GM18907 (cell line): ENCODE data around the gene ZSWIM9.

Experiments used
- ATAC-seq: cut with Tn5 transposase; IDR thresholded peaks from one replicate; pipeline ENCODE4 v1.9.1; 2021; ENCODE audit warnings: mild to moderate bottlenecking, moderate library complexity; ENCODE audit not compliant: unreplicated experiment

Gene ZSWIM9

GRCh38 chr19:48174445-48175030, 4.1 kb downstream of the ZSWIM9 start:
- ATAC-seq = no peak

GRCh38 chr19:48175578-48175977, 5.1 kb downstream of the ZSWIM9 start:
- ATAC-seq = no peak

GRCh38 chr19:48176226-48176625, 5.7 kb downstream of the ZSWIM9 start:
- ATAC-seq = no peak

- no peak for ATAC-seq
Observed at GRCh38 chr19:48181505-48181904, 11.0 kb downstream of the ZSWIM9 start.

- no peak for ATAC-seq
Observed at GRCh38 chr19:48182434-48182833, 12.0 kb downstream of the ZSWIM9 start.

- ATAC-seq = no peak
Observed at GRCh38 chr19:48183356-48183755, 12.9 kb downstream of the ZSWIM9 start.

GRCh38 chr19:48186015-48186414, 15.5 kb downstream of the ZSWIM9 start:
- peak; percentile 31 for ATAC-seq

GRCh38 chr19:48186541-48186991, 16.1 kb downstream of the ZSWIM9 start:
- ATAC-seq = peak; percentile 59

- no peak for ATAC-seq
Observed at GRCh38 chr19:48190288-48190884, 19.9 kb downstream of the ZSWIM9 start.

GRCh38 chr19:48190885-48191284, 20.4 kb downstream of the ZSWIM9 start:
- no peak for ATAC-seq

- ATAC-seq = no peak
Observed at GRCh38 chr19:48192750-48193149, 22.3 kb downstream of the ZSWIM9 start.

- ATAC-seq = no peak
Observed at GRCh38 chr19:48194041-48194843, 23.8 kb downstream of the ZSWIM9 start.

- no peak for ATAC-seq
Observed at GRCh38 chr19:48194844-48195830, 24.7 kb downstream of the ZSWIM9 start.

- no peak for ATAC-seq
Observed at GRCh38 chr19:48196321-48196763, 25.9 kb downstream of the ZSWIM9 start.

GRCh38 chr19:48196933-48197665, 26.6 kb downstream of the ZSWIM9 start:
- no peak for ATAC-seq

- no peak for ATAC-seq
Observed at GRCh38 chr19:48203222-48203793, 32.8 kb downstream of the ZSWIM9 start.

- ATAC-seq = peak; percentile 85
Observed at GRCh38 chr19:48203794-48204628, 33.5 kb downstream of the ZSWIM9 start.

- no peak for ATAC-seq
Observed at GRCh38 chr19:48206397-48207093, 36.1 kb downstream of the ZSWIM9 start.
